ENCODE data around the gene CDKN2B-AS1. TPM values are rescaled to one million over a fixed set of nuclear protein-coding genes. Genes with fewer than 3 reads are reported as not detected.

CDKN2B-AS1 gene
- total and polyA plus RNA-seq, 5 donors from 2014 or later = 0.36 to 1.1 (median 0.99) TPM; not detected in 2

DNA sequence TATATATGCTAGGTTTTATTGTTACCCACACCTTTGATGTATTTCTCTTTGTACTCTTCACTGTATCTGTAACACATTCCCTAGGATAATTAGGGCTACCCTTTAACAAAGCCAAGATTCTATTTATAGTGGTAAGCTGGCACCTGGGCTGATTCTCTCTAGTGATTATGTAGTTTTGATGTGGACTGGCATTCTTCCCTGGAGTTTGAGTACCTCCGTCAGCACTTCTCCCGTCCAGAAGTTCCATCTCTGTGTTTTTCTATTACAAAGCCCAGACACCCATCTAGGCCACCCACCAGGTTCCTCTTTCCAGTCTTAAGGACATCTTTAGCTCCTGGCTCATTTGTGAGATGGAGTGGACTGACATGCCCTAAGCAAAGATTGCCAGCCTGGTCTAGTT is 70.4 kb downstream of the CDKN2B-AS1 start:
- no peaks in the 10 kb centered on the region for H3K36me3 Mint-ChIP-seq
- H3K27me3 Mint-ChIP-seq = no peaks in the 10 kb centered on the region
- peak overlapping the region; percentile 8 to 64 (median 54) for H3K27ac Mint-ChIP-seq
- H3K9me3 ChIP-seq (ENCODE audit: control insufficient read depth in 2 of 2, low read length in 2 of 2) = no peaks in the 10 kb centered on the region
- H3K27me3 ChIP-seq (ENCODE audit: control insufficient read depth, insufficient read depth, low read length) = no peaks in the 10 kb centered on the region
- ATAC-seq (ENCODE audit: low read depth in 2 of 2) (peak in 1 of 2 donors; percentile 18), DNase-seq (no peak)
- peak overlapping the region in 2 of 4 donors; percentile 11 to 28 for H3K4me3 Mint-ChIP-seq
- peaks cover 9% of the 10 kb centered on the region for H3K4me1 ChIP-seq (ENCODE audit: control insufficient read depth, insufficient read depth, low read length, poor library complexity, severe bottlenecking)
- H3K27ac ChIP-seq (ENCODE audit: insufficient read depth, low read length, poor library complexity, severe bottlenecking) = peak overlapping the region; percentile 24
- H3K4me3 ChIP-seq (ENCODE audit: low read depth, low read length) = peak overlapping the region; percentile 51
- peaks cover 6 to 33% (median 22%) of the 10 kb centered on the region in 4 donors for H3K4me1 Mint-ChIP-seq
- no peaks in the 10 kb centered on the region for H3K36me3 ChIP-seq (ENCODE audit: control insufficient read depth, insufficient read depth, low read length)
- no peaks in the 10 kb centered on the region for H3K9me3 Mint-ChIP-seq

DNA sequence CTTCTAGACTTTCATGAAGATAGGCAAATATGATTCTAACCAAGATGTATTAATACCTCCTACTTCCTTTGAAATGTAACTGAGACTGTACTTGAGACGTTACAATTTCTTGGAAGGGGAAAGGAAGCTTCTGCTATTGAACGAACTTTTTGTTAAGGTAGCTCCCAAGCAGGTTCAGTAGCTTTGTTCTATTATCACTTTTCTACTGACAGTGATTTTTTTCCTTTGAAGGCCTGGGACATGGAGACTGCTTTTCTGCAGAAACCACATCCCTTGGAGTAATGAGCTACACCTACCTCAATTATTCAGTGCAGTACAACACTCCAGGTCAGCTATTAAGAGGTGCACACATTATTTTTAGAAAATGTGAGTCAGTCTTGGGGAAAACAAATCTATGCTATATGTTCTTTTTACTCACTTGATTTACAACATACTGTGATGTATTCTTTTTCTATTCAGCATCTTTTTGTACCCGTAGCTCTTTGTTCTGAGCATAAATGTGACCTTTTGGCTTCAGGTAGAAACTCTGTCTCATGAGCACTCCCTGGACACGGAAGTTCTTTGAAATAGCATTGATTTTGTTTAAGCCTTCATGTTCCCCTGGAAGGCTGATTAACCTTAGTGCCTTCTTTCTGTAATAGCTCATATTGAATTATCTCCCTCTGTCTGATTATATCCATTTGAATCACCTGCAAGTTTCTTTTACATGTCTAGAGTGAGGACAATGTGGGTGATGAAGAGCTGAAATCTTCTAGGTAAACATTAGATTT is 71.0 kb downstream of the CDKN2B-AS1 start:
- H3K4me1 Mint-ChIP-seq = peaks cover 6 to 33% (median 22%) of the 10 kb centered on the region in 4 donors

DNA sequence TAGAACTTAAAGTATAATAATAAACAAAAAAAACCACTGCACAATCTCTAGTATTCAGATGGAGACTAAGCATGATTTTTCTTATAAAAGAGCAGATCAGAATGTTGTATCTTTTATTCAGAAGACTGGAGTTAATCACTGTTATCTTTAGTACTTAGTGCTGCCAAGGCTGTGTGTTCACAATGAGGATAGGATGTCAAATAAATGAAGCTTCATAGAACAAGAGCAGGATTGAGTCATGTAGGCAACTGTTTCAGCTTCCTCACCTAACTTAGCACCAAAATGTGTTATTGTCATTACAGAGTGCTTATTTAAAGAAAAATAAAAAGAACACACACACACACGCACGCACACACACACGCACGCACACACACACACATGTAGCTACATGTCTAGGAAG is 72.6 kb downstream of the CDKN2B-AS1 start:
- H3K27me3 Mint-ChIP-seq = no peaks in the 10 kb centered on the region
- H3K4me3 Mint-ChIP-seq = no peak overlapping the region
- peaks cover 7 to 38% (median 23%) of the 10 kb centered on the region in 4 donors for H3K4me1 Mint-ChIP-seq
- H3K27ac ChIP-seq (ENCODE audit: insufficient read depth, low read length, poor library complexity, severe bottlenecking) = no peak overlapping the region
- H3K9me3 Mint-ChIP-seq = no peaks in the 10 kb centered on the region
- ATAC-seq (ENCODE audit: low read depth in 2 of 2) (no peak), DNase-seq (peak in 1 of 3 donors; percentile 47)
- H3K36me3 ChIP-seq (ENCODE audit: control insufficient read depth, insufficient read depth, low read length) = no peaks in the 10 kb centered on the region
- no peaks in the 10 kb centered on the region for H3K27me3 ChIP-seq (ENCODE audit: control insufficient read depth, insufficient read depth, low read length)
- no peaks in the 10 kb centered on the region for H3K9me3 ChIP-seq (ENCODE audit: control insufficient read depth in 2 of 2, low read length in 2 of 2)
- H3K36me3 Mint-ChIP-seq = no peaks in the 10 kb centered on the region
- H3K27ac Mint-ChIP-seq = no peak overlapping the region
- no peak overlapping the region for H3K4me3 ChIP-seq (ENCODE audit: low read depth, low read length)
- peaks cover 9% of the 10 kb centered on the region for H3K4me1 ChIP-seq (ENCODE audit: control insufficient read depth, insufficient read depth, low read length, poor library complexity, severe bottlenecking)

More for the DNA sequence above, 71.0 kb downstream of the CDKN2B-AS1 start:
- Mint-ChIP-seq H3K27me3 (no peaks in the 10 kb centered on the region), H3K9me3 (no peaks in the 10 kb centered on the region), H3K4me3 (peak overlapping the region in 2 of 4 donors; percentile 11 to 28), H3K27ac (peak overlapping the region; percentile 38 to 64 (median 54)), H3K36me3 (no peaks in the 10 kb centered on the region)
- Histone ChIP-seq H3K27ac (ENCODE audit: insufficient read depth, low read length, poor library complexity, severe bottlenecking) (peak overlapping the region; percentile 24), H3K27me3 (ENCODE audit: control insufficient read depth, insufficient read depth, low read length) (no peaks in the 10 kb centered on the region), H3K36me3 (ENCODE audit: control insufficient read depth, insufficient read depth, low read length) (no peaks in the 10 kb centered on the region), H3K9me3 (ENCODE audit: control insufficient read depth in 2 of 2, low read length in 2 of 2) (no peaks in the 10 kb centered on the region), H3K4me3 (ENCODE audit: low read depth, low read length) (peak overlapping the region; percentile 51), H3K4me1 (ENCODE audit: control insufficient read depth, insufficient read depth, low read length, poor library complexity, severe bottlenecking) (peaks cover 9% of the 10 kb centered on the region)
- peak in 1 of 3 donors; percentile 92 for DNase-seq
- peak; percentile 80 to 82 for ATAC-seq (ENCODE audit: low read depth in 2 of 2)

DNA sequence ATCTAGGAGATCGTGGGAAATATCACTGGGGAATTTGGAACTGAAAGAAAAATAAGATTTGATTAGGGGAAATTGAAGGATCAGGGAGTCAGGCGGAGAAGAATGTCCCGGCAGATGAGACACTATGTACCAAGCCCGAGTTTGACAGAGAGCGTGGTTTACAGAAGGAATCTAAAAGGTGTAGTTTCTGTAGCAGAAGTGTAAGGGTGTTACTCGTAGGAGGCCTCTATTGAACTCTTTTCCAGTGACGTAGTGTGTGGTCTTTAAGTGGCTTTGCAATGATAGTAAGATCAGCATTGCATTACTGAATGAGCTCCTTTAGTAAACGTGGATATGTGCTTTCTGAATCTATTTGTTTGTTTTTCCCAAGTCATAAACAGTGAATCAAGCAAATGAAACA is 73.8 kb downstream of the CDKN2B-AS1 start:
- no peaks in the 10 kb centered on the region for H3K27me3 Mint-ChIP-seq
- no peak for ATAC-seq (ENCODE audit: low read depth in 2 of 2)
- Histone ChIP-seq H3K4me1 (ENCODE audit: control insufficient read depth, insufficient read depth, low read length, poor library complexity, severe bottlenecking) (peaks cover 13% of the 10 kb centered on the region), H3K4me3 (ENCODE audit: low read depth, low read length) (no peak overlapping the region), H3K36me3 (ENCODE audit: control insufficient read depth, insufficient read depth, low read length) (no peaks in the 10 kb centered on the region), H3K27ac (ENCODE audit: insufficient read depth, low read length, poor library complexity, severe bottlenecking) (no peak overlapping the region), H3K27me3 (ENCODE audit: control insufficient read depth, insufficient read depth, low read length) (no peaks in the 10 kb centered on the region), H3K9me3 (ENCODE audit: control insufficient read depth in 2 of 2, low read length in 2 of 2) (no peaks in the 10 kb centered on the region)
- H3K36me3 Mint-ChIP-seq = no peaks in the 10 kb centered on the region
- no peak for DNase-seq
- H3K27ac Mint-ChIP-seq = peak overlapping the region in 1 of 3 donors; percentile 22
- peaks cover 16 to 48% (median 29%) of the 10 kb centered on the region in 4 donors for H3K4me1 Mint-ChIP-seq
- H3K4me3 Mint-ChIP-seq = no peak overlapping the region
- no peaks in the 10 kb centered on the region for H3K9me3 Mint-ChIP-seq

DNA sequence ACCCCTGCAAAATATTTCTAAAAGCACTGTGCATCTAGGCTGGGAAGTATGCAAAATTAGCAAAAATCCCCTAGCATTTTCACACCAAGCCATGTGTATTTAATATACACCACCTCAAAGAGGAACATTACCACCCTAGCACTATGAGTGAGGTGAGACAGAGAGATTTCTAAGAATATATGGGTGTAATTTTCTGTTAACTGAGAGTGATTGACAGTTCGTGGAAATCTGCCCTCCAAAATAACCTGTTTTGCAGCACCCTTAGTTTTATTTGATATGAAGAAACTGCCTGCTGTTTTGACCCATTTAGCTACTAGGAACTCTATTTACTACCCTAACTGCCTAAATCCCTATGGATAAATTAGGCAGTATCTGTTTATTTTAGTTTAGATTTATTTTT is 78.8 kb downstream of the CDKN2B-AS1 start:
- peaks cover 21 to 49% (median 36%) of the 10 kb centered on the region in 4 donors for H3K4me1 Mint-ChIP-seq
- no peak overlapping the region for H3K4me3 Mint-ChIP-seq
- DNase-seq = peak in 1 of 3 donors; percentile 95

DNA sequence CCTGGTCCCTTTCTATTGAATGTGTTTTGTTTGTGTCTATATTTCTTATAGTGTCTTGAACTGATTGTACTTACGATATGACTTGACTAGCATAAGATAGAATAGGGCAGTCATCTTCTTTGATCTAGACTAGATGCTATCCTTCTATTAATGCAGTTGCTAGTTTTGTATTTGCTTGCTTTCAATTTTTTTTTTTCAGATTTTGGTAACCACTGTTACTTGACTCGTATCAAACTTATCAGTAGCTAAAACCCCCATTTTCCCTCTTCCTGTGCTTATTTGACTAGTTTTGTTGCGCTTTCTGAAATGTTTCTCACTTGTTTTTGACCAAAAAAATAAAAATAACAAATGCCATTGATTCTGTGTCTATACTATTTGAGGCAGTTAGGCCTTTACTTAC is 83.5 kb downstream of the CDKN2B-AS1 start:
- Histone ChIP-seq H3K27ac (ENCODE audit: insufficient read depth, low read length, poor library complexity, severe bottlenecking) (no peak overlapping the region), H3K9me3 (ENCODE audit: control insufficient read depth in 2 of 2, low read length in 2 of 2) (no peaks in the 10 kb centered on the region), H3K4me1 (ENCODE audit: control insufficient read depth, insufficient read depth, low read length, poor library complexity, severe bottlenecking) (peaks cover 22% of the 10 kb centered on the region), H3K36me3 (ENCODE audit: control insufficient read depth, insufficient read depth, low read length) (no peaks in the 10 kb centered on the region), H3K4me3 (ENCODE audit: low read depth, low read length) (no peak overlapping the region), H3K27me3 (ENCODE audit: control insufficient read depth, insufficient read depth, low read length) (no peaks in the 10 kb centered on the region)
- Mint-ChIP-seq H3K36me3 (no peaks in the 10 kb centered on the region), H3K9me3 (peaks cover 0 to 2% (median 0%) of the 10 kb centered on the region in 7 donors), H3K4me1 (peaks cover 27 to 64% (median 52%) of the 10 kb centered on the region in 4 donors), H3K27ac (no peak overlapping the region), H3K4me3 (peak overlapping the region in 2 of 4 donors; percentile 6 to 17), H3K27me3 (no peaks in the 10 kb centered on the region)
- peak in 1 of 3 donors; percentile 52 for DNase-seq
- ATAC-seq (ENCODE audit: low read depth in 2 of 2) = no peak

More for the DNA sequence above, 78.8 kb downstream of the CDKN2B-AS1 start:
- Mint-ChIP-seq H3K27ac (peak overlapping the region in 2 of 3 donors; percentile 48 to 59), H3K36me3 (no peaks in the 10 kb centered on the region), H3K9me3 (peaks cover 0 to 1% (median 0%) of the 10 kb centered on the region in 7 donors), H3K27me3 (no peaks in the 10 kb centered on the region)
- H3K27ac ChIP-seq (ENCODE audit: insufficient read depth, low read length, poor library complexity, severe bottlenecking) = no peak overlapping the region
- no peak overlapping the region for H3K4me3 ChIP-seq (ENCODE audit: low read depth, low read length)
- no peaks in the 10 kb centered on the region for H3K9me3 ChIP-seq (ENCODE audit: control insufficient read depth in 2 of 2, low read length in 2 of 2)
- H3K4me1 ChIP-seq (ENCODE audit: control insufficient read depth, insufficient read depth, low read length, poor library complexity, severe bottlenecking) = peaks cover 12% of the 10 kb centered on the region
- peak; percentile 85 to 86 for ATAC-seq (ENCODE audit: low read depth in 2 of 2)
- no peaks in the 10 kb centered on the region for H3K27me3 ChIP-seq (ENCODE audit: control insufficient read depth, insufficient read depth, low read length)
- H3K36me3 ChIP-seq (ENCODE audit: control insufficient read depth, insufficient read depth, low read length) = no peaks in the 10 kb centered on the region

DNA sequence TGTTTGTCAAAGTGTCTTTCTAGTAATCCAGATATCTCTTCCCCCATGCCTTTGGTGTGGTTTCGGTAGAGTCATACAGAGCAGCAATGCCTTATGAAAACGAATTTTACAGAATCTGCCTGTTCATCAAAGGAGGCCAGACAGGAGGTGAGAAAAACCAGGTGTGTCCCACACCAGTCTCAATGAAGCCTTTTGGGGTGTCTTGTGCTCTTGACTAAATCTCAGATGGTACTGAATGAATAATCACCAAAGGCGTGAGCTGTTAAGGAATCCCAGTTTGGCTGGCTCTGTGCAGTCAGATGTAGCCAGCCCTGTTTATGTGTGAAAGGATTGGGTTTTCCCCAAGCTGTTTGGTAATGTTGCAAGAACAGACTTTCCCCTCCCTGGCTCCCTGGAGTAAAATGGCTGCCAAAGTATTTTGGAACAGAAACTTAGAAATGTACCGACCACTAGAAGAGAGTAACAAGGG is 85.3 kb downstream of the CDKN2B-AS1 start:
- Histone ChIP-seq H3K36me3 (ENCODE audit: control insufficient read depth, insufficient read depth, low read length) (no peaks in the 10 kb centered on the region), H3K9me3 (ENCODE audit: control insufficient read depth in 2 of 2, low read length in 2 of 2) (no peaks in the 10 kb centered on the region), H3K4me3 (ENCODE audit: low read depth, low read length) (peak overlapping the region; percentile 33), H3K27me3 (ENCODE audit: control insufficient read depth, insufficient read depth, low read length) (no peaks in the 10 kb centered on the region), H3K27ac (ENCODE audit: insufficient read depth, low read length, poor library complexity, severe bottlenecking) (peak overlapping the region; percentile 16), H3K4me1 (ENCODE audit: control insufficient read depth, insufficient read depth, low read length, poor library complexity, severe bottlenecking) (peaks cover 15% of the 10 kb centered on the region)
- peak overlapping the region in 3 of 4 donors; percentile 14 to 75 (median 47) for H3K4me3 Mint-ChIP-seq
- H3K9me3 Mint-ChIP-seq = peaks cover 0 to 2% (median 0%) of the 10 kb centered on the region in 7 donors
- peak; percentile 94 for ATAC-seq (ENCODE audit: low read depth in 2 of 2)
- H3K27ac Mint-ChIP-seq = peak overlapping the region; percentile 1 to 81 (median 51)
- peak in 2 of 3 donors; percentile 35 to 98 for DNase-seq
- no peaks in the 10 kb centered on the region for H3K36me3 Mint-ChIP-seq
- peaks cover 6% of the 10 kb centered on the region for H3K27me3 Mint-ChIP-seq
- H3K4me1 Mint-ChIP-seq = peaks cover 21 to 47% (median 38%) of the 10 kb centered on the region in 4 donors
